IPS-11a (cell line): Measurements from ENCODE around the gene LCNL1.

ENCODE experiments used
- H3K4me3 ChIP-seq: one replicate; pipeline ENCODE4 v1.5.1; 2013; ENCODE audit warnings: low read depth, low read length, control low read depth

Gene LCNL1

GRCh38 chr9:136958473-136958872 lies 24.3 kb upstream of the LCNL1 start:
- H3K4me3 ChIP-seq, result no peak overlapping the region

GRCh38 chr9:136958898-136959850 lies 23.6 kb upstream of the LCNL1 start:
- H3K4me3 ChIP-seq, result no peak overlapping the region

GRCh38 chr9:136960212-136960937 lies 22.4 kb upstream of the LCNL1 start:
- H3K4me3 ChIP-seq, result no peak overlapping the region

GRCh38 chr9:136960938-136961275 lies 21.9 kb upstream of the LCNL1 start:
- H3K4me3 ChIP-seq, result no peak overlapping the region

GRCh38 chr9:136961279-136962065 lies 21.3 kb upstream of the LCNL1 start:
- H3K4me3 ChIP-seq, result no peak overlapping the region

- no peak overlapping the region for H3K4me3 ChIP-seq
Observed at GRCh38 chr9:136962163-136962562, 20.6 kb upstream of the LCNL1 start.

- no peak overlapping the region for H3K4me3 ChIP-seq
Observed at GRCh38 chr9:136962701-136963248, 20.0 kb upstream of the LCNL1 start.

- H3K4me3 ChIP-seq, result no peak overlapping the region
Observed at GRCh38 chr9:136963341-136963740, 19.5 kb upstream of the LCNL1 start.

- H3K4me3 ChIP-seq, result no peak overlapping the region
Observed at GRCh38 chr9:136963751-136964150, 19.0 kb upstream of the LCNL1 start.

- H3K4me3 ChIP-seq, result no peak overlapping the region
Observed at GRCh38 chr9:136964171-136964689, 18.6 kb upstream of the LCNL1 start.

GRCh38 chr9:136964833-136965422 lies 17.9 kb upstream of the LCNL1 start:
- no peak overlapping the region for H3K4me3 ChIP-seq

- H3K4me3 ChIP-seq, result no peak overlapping the region
Observed at GRCh38 chr9:136965771-136966484, 16.9 kb upstream of the LCNL1 start.

GRCh38 chr9:136968333-136969127 lies 14.3 kb upstream of the LCNL1 start:
- no peak overlapping the region for H3K4me3 ChIP-seq

- H3K4me3 ChIP-seq, result no peak overlapping the region
Observed at GRCh38 chr9:136969150-136969549, 13.6 kb upstream of the LCNL1 start.

GRCh38 chr9:136969774-136970173 lies 13.0 kb upstream of the LCNL1 start:
- no peak overlapping the region for H3K4me3 ChIP-seq

GRCh38 chr9:136970361-136970760 lies 12.4 kb upstream of the LCNL1 start:
- no peak overlapping the region for H3K4me3 ChIP-seq

GRCh38 chr9:136971746-136972145 lies 11.0 kb upstream of the LCNL1 start:
- H3K4me3 ChIP-seq, result no peak overlapping the region

- no peak overlapping the region for H3K4me3 ChIP-seq
Observed at GRCh38 chr9:136972335-136972734, 10.5 kb upstream of the LCNL1 start.

- no peak overlapping the region for H3K4me3 ChIP-seq
Observed at GRCh38 chr9:136972743-136973142, 10.1 kb upstream of the LCNL1 start.
